HG03139 (cell line): ENCODE data around the gene EIF3J.
"Not testable (repeated sequence)": the region's sequence is repeated elsewhere in the genome, so short reads cannot be mapped to it uniquely, and the experiment has no call there.

Source experiments
- ATAC-seq: cut with Tn5 transposase; IDR thresholded peaks from one replicate; pipeline ENCODE4 v1.9.1; 2021; ENCODE audit not compliant: unreplicated experiment

Gene EIF3J

DNA sequence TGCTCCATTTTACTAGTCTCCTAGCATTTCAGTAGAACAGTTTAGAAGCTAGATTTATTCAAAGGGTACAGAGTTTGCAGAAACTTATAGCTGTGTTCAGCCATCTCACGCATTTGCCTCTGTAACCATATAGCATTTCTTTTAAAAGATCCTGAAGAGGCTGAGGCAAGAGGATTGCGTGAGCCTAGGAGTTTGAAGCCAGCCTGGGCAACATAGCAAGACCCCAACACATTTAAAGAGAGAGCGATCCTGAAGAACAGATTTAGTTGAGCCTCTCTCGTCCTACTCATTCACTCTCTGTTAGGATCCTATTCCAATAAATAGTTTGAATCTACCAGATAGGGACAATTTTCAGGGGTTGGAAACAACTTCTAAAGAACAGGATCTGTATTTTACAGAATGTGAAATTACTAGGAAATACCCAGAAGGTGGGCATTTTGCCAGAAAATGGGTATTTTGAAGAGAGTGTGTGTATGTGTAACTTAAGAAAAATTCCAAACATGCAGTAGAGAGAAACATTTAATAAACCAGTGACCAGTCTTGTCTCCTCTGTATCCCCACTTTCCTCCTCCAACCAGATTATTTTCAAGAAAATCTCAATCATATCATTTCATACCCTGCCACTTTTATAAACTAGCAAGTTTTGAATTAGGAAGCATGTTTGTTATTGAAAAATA, 4.5 kb downstream of the EIF3J start:
- ATAC-seq, result no peak

DNA sequence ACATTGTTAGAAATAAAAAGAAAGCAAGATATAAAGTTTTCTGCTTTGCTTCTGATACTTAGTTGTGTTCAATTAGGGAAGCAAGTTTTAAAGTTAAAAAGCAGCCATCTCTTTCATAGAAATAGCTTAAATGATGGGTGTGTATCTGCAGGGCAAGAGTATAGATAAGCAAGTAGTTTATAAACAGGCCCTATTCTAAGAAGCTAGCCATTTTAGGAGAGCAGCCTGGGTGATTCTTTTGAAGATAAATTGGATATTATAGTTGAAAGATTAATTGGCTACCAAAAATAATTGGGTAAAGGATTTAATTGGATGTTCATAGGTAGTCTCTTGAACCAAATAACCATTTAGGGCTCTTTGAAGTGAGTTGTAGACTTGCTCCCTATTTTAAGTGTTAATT, 5.6 kb downstream of the EIF3J start:
- no peak for ATAC-seq

DNA sequence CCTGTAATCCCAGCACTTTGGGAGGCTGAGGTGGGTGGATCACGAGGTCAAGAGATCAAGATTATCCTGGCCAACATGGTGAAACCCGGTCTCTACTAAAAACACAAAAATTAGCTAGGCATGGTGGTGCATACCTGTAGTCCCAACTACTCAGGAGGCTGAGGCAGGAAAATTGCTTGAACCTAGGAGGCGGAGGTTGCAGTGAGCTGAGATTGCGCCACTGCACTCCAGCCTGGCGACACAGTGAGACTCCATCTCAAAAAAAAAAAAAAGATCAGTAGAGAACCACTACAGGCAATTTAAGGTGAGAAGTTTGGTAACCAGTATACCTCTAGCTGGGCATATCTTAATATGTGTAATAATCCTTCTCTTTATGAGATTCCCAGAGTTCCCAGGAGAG, 7.8 kb downstream of the EIF3J start:
- ATAC-seq, result not testable (repeated sequence)

DNA sequence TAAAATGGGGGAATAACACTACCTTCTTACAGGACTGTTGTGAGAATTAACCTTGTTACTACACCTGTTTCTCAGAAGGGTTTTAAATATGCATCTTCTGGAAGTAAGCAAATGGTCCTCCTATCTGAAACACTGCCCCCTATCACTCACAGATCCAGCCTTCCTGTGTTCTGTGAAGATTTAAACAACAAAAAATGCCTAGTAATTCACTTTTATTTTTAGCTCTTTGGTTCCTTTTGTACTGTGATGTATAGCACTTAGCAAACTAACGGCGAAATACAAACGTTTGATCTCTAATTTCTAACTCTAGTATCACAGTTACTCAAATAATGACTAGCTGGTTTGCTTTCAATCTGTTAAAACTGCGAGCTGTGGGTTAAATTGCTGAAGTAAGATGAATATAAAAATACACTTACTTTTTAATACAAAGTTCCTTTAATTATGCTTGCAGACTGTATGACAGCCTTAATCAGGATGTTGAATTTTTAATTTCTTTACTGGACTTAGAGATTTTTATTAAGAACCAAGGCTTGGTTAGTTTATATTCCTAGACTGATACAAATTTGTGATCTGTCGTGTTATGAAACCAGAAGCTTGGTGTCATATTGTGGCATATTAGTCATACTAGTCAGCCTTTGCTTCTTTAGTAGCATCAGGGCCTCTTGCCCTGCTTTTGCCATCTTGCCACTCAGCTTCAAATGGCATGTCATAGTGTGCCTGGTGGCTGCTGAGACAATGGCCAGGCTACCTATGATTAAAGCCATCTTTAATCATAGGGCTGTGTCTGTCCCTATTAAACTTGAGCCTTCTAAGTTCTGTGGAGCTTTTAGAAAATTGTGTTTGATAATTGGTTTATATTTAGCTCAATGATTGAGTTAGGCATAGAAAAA, 9.2 kb downstream of the EIF3J start:
- ATAC-seq, result no peak

DNA sequence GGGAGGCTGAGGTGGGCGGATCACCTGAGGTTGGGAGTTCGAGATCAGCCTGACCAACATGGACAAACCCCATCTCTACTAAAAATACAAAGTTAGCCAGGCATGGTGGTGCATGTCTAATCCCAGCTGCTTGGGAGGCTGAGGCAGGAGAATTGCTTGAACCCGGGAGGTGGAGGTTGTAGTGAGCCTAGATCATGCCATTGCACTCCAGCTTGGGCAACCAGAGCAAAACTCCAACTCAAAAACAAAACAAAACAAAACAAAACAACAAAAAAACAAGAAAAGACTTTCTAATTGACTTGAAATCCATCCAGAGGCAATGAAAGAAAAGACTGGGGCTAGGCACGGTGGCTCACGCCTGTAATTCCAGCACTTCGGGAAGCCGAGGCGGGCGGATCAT, 12.2 kb downstream of the EIF3J start:
- ATAC-seq, result not testable (repeated sequence)

DNA sequence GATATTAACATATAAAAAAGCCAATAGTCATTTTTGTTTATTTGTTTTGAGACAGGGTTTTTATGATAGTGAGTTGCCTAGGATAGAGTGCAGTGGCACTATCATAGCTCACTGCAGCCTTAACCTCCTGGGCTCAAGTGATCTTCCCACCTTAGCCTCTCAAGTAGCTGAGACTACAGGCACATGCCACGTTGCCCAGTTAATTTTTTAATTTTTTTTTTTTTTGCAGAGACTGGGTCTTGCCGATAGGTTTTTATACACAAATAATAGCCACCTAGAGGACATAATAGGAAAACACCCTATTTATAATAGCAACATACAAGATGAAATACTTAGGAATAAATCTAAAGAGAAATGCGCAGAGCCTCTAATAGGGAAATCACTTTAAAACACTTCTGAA, 13.3 kb downstream of the EIF3J start:
- ATAC-seq, result no peak

DNA sequence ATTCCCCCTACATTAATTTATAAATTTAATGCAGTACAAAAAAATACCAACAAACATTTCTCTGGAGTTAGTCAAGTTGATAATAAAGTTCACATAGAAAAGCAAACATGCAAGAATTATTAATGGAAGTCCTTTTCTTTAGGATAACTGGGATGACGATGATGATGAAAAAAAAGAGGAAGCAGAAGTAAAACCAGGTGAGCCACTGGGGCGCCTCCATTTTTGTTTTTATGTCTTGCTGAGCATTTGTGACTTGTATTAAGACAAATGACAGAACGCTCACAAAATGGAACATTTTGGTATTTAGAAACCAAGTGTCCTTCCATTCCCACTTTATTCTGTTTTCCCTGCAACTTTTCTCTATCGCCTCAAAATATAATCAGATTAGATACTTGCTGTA, 13.8 kb downstream of the EIF3J start:
- ATAC-seq, result no peak

DNA sequence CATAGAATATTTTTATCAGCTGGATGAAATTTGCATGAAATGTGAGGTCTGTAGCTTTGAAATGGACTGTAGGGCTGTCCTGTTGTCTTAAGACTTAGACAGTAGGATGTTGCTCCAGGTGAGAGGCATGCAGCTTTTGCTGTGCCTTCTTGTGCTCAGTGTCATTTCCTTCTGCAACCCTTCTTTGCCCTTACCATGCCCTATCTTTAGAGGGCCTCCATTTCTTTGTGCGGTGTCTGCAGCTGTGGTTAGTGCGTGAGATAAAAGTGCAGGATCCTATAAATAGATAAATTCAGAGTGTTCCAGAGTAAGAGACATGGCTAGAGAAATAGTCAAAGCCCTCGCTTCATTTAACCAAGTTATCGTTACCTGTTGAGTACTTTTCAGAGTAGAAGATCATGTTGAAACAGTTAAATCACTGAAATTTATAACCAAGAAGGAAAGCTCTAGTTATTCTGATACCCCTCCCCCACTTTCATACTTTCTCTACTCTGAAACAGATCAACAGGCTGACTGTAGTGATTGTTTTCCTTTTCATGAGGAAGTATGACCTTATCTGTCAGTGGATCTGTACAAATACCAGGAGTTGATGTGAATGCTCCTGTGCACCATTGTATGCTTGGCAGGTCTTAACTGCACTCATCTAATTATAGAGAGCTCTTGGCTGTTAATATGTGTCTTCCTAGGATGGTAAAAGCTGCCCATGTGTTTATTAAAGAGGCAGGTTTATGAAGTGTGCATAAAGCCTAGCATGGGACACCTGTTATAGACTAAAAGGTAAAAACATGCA, 18.2 kb downstream of the EIF3J start:
- no peak for ATAC-seq

DNA sequence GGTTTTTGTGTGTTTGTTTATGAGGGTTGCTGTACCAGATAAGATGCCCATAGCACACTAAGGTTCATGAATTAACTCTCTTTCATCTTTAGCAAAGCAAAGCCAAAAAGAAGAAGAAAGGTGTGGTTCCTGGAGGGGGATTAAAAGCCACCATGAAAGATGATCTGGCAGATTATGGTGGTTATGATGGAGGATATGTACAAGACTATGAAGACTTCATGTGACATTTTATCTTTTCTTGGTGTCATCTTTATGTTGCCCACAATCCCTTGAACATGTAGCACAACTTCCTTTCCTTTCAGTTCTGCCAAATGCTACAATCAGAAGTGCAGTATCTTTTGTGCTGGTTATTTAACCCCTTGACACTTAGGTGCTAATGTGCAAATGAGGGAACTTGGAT, 24.0 kb downstream of the EIF3J start:
- ATAC-seq, result not testable (repeated sequence)

DNA sequence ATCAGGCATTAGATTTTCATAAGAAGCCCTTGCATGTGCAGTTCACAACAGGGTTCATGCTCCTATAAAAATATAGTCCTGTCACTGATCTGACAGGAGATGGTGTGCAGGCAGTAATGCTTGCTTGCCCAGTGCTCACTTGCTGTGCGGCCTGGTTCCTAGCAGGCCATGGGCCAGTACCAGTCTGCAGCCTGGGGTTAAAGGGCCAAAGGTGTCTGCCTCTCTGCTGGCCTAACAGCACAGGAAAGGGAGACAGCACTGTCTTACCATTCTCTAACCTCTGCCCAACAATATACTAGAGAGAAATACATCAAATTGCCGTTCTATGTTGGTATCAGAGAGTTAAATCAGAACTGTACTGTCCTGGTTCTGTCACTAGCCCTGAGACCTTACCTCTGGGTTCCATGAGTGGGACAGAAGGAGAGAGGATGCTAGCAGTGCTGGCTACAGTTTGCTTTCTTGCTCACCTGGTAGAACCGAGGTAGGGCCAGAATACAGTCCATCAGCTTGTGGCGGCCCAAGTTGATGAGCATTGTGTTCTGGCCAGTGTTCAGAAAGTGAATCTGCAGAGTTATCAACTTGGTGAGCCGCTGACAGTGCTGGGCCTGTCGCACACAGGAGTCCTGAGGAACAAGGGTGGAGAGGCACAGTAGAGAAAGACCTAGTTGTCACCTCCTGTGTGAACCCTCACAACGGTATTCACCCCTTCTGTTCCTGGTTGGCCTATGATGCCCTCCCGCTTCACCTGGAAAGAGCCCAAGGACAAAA, 28.6 kb downstream of the EIF3J start:
- no peak for ATAC-seq

DNA sequence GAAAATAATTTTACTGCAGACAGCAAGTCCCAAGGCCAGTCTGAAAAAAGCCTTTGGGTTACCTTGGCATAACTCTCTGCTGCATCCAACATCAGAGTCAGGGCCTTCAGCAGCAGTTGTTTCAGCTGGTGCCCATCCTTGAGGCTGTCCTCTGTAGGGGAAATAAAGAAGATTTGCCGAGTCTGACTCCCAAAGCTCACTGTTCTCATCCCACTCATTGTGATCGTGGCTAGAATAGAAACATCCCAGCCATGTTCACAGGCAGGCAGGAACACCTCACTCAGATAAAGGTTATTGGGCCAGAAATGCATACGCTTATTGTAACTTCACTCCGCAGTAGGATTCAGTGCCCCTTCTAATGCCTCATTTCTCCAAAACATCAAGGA, 29.2 kb downstream of the EIF3J start:
- ATAC-seq, result no peak

DNA sequence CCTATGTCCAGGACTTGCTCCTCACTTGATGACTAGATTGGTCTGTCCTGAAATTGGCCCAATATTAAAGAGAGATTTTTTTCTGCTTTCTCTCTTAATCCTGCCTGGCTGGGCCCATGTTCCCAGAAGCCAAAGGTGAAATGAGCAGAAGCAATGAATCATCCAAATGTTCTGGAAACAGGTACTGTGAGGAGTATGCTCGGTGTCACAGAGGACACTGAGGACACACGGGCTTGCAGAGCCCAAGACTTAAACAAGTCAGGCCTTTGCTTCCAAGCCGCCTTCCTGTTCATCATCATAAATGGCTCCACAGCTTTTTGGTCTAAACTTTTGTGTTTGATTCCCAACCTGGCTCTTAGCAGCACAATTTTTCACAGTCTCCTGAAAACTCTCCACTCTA, 31.4 kb downstream of the EIF3J start:
- ATAC-seq, result no peak

DNA sequence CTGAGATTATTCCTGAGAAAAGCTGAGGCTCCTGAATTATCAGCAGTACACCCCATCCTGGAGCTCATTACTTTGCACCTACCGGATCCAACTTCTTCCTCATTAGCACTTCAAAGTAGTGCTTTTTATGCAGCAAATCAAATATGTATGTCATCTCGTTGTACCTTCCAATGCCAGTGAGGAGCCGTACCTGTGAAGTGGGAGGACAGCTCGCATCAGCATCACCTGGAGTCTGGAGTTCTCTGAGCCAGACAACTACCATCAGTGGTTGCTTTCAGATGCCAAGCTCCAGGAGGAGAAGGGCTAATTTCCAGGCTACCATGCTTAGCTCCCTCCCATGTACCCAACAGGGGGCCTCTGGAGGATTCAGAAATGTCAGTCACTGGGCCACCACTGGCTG, 32.4 kb downstream of the EIF3J start:
- no peak for ATAC-seq

DNA sequence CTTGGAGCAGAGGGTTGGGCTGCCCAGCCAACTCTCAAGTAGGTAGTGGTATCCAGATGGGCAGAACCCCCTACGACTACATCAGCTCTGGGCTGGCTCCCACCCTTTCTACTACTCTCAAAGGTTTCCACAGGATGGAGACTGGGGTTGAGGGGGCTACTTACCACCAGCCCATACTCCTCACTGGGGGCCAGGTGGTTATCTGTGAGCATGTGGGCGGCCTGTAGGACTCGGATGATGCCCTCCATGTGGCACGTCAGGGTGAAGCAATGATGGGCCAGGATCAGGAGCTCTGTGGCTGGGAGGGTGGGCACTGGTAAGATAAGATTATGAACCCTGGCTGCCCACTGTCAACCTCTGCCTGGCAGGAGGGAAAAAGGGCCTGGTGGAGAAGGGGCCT, 33.4 kb downstream of the EIF3J start:
- no peak for ATAC-seq

DNA sequence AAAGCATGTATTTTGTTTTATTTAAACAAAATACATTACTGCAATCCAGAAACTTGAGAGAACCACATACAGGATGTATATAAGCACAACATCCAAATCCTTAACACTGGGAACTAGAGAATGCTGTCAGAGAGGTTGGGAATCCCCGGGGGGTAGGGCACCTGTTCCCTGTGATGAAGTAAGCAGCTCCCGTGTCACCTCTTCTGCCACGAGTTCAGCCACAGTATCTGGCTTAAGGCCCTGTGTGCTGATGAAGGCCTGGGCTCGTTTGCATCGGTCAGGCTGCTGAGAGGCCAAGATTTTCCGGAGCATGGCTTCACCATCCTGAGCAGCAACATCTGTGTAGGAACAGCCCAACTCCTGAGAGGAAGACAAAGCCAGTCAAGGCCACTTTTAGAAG, 36.4 kb downstream of the EIF3J start:
- ATAC-seq, result no peak

DNA sequence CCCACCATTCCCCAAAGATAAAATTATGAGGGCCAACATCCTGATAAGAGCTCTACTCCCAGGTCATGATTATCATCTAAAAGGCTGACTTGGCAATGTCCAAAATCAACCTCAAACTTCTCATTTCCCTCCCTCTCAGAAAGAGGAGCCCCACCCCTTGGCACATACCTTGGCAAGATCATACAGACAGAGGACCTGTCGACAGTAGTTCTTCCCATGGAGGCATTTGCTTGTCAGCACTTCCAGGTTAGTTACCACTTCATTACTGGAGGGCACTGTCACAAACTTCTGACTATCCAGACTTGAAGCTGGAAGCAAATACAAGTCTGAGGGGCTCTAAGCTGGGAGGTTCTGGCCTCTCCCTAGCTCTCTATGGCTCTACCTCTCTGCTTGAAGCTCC, 37.8 kb downstream of the EIF3J start:
- ATAC-seq, result no peak

DNA sequence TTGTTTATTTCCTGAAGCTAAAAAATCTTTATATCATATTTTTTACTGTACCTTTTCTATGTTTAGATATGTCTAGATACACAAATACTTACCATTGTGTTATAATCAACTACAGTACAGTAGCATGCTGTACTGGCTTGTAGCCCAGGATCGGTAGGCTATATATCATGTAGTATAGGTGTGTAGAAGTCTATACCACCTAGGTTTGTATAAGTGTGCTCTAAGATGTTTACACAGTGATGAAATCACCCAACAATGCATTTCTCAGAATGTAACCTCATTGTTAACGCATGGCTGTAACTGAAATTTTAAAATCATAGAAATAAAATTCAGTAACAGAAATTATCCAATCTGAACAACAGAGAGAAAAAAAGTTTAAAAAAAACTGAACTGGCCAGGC, 43.2 kb downstream of the EIF3J start:
- no peak for ATAC-seq

DNA sequence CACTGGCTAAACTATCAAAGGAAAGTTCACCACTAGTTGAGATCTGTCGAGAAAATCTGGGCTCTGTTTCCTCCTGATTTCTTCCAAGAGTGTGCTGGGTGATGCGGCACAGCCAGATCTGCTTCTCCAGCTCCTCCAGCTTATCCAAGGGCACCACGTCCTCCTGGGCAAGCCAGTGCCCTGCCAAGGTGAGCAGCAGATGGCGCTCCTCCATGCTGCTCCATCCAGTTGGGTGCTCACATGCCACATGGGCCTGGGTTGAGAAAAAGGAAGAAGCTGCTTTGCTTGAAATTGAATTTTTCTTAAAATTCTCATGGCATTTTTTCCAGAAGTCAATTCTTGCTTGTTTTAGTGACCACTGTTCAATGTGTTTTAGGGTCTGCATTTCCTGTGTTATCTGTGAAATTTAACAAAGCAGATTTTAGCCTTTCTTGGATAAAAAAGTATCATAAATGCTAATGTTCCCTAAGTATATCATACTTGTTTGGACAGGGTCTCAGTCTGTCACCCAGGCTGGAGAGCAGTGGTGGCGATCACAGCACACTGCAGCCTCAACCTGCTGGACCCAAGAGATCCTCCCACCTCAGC, 47.3 kb downstream of the EIF3J start:
- ATAC-seq, result no peak

DNA sequence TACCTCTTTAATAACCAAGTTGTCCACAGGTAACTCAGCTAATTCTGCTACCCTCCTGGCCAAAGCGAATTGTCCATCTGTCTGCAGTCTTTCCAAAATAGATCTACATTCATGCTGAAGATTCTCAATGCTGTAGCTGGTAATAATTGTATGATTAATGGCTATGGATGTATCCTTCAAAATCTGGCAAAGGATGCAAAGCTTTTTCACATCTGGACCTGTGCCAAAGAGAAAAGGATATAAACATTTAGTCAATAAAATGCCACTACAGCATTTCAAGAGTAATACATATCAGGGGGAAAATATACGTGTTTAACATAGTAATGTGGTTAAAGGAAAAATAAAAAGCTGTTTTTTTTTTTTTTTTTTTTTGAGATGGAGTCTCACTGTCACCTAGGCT, 48.7 kb downstream of the EIF3J start:
- ATAC-seq, result no peak

DNA sequence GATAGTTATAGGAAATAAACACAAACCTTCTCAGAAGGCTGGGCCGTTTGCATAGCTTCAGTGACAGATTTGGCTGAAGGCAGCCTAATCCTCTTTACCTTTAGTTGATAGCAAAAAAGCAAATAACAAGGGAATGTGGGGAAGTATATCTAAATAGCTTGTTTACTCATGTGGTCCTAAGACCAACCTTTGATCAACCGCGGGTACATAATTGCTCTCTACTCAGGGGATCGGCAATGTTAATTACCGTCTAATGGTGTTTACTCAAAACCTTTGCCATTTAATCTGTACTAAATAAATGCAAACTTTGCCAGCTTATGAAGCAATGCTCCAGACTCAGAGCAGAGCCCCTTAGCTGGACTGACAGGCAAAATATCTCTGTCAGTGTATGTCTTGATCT, 51.6 kb downstream of the EIF3J start:
- no peak for ATAC-seq

DNA sequence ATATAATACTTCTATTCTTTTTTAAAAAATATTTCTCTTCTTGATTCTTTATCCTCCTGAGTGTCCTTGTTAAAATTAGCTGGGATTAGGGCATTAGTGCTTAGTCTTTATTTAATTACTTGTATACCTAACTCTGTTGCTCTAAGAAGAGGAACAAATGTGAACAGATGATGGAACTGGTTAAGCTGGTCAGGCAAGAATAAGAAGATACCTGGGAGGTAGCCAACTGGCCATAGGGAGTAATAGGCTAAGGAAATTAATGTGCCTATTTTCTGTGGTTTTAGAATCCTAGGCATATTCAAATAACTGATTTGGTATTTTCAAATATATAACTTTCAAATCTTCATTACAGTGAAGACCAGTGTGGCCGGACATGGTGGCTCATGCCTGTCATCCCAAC, 54.4 kb downstream of the EIF3J start:
- ATAC-seq, result no peak
